ENCODE results near the gene ZNF366.

DNA sequence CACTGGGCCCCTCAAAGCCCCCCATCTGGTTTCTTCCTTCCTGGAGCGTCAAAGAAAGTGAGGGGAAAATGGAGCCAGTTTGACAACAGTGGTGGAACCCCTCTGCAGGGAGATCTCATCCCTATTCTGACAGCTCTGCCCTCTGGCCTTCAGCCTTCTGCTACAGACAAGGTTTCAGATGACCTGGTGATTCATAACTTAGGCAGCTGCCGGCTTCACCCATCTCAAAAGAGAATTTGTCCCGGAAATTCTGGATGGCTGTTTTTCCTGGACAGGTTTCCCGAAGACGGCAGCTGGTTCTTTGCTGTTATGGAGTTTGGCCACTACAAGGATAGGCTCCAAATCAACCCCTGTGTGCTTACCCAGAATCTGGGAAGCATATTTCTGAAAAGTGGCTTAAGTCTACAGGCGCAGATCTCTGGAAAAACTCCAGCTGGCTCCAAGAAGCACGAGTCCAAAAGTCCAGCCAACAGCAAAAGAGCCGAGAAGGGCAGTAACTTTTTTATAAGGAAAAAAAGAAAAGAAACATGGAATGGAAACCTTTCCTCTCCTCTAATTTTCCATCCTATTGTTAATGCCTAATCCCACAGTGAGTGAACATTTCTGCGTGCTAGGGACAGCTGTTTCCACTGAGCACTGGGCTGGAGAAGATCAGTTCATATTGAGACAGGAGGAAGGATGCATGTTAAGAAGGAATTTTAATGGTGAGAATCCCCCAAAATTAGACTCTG lies 54.5 kb downstream of the ZNF366 start:
- TF ChIP-seq, protein P1, sequence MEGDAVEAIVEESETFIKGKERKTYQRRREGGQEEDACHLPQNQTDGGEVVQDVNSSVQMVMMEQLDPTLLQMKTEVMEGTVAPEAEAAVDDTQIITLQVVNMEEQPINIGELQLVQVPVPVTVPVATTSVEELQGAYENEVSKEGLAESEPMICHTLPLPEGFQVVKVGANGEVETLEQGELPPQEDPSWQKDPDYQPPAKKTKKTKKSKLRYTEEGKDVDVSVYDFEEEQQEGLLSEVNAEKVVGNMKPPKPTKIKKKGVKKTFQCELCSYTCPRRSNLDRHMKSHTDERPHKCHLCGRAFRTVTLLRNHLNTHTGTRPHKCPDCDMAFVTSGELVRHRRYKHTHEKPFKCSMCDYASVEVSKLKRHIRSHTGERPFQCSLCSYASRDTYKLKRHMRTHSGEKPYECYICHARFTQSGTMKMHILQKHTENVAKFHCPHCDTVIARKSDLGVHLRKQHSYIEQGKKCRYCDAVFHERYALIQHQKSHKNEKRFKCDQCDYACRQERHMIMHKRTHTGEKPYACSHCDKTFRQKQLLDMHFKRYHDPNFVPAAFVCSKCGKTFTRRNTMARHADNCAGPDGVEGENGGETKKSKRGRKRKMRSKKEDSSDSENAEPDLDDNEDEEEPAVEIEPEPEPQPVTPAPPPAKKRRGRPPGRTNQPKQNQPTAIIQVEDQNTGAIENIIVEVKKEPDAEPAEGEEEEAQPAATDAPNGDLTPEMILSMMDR (IDR thresholded peaks at IDR 0.05; ENCODE audit: insufficient read depth, low read depth, low read length) = no peak
- no peak for TF ChIP-seq EZH2 (IDR thresholded peaks at IDR 0.05; ENCODE audit: insufficient read depth, low read length)

Data from astrocyte (in vitro differentiated cells and primary cell).